ENCODE results near the gene MPRIP. TPM values are rescaled to one million over a fixed set of nuclear protein-coding genes. Genes with fewer than 3 reads are reported as not detected.
A peak's percentile ranks its signal among the peaks of the same experiment; 100 is the strongest.

The MPRIP gene
- total RNA-seq, 1 donor from 2014 or later, result 144 TPM

DNA sequence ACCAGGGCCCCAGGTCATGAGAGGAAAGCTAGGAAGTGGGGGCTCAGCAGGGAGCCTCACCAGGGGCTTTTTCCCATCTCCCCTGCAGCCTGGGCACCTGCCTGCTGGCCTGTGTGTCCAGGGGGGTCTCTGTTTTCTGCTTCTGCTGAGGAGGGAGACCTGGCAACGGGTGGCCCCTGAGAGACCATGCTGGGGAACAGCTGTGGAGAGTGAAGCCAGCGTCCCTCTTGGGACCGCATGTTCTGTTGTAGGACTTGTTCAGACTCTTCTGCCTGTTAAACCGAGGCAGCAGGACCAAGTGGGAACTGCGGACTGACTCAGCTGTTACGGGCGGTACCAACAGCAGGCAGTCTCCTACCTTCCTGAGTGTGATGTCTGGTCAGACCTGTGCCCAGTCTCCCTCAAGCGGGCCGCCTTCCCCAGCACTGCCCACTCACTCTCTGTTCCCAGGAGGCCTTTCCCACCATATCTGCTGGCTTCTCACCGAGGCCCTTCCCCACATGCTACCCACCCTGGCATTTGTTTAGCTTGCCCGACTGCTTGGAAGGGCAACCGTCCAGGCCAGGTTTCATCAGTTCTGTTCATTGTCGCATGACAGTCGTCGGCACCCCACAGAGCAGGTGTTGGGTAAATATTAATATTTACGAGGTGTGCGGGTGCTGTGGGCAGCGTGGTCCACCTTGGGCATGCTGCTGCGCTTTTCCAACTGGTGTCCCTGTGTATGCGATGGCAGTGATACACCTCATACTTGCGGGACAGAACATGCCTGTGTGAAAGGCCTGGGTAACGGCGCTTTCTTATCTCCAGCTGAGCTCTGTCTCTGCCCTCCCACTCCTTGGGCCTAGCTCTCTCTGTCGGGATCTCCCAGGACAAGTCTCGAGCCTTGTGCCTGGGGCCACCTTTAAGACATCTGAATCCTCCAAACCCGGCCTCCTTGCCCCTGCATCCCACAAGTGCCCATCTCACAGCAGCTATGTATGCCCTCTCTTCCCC is 69.4 kb downstream of the MPRIP start:
- Mint-ChIP-seq H3K36me3 (ENCODE audit: low read depth) (no peaks in the 10 kb centered on the region), H3K4me3 (ENCODE audit: low read depth) (no peak overlapping the region), H3K27me3 (ENCODE audit: low read depth) (no peaks in the 10 kb centered on the region), H3K9me3 (no peaks in the 10 kb centered on the region), H3K27ac (no peak overlapping the region), H3K4me1 (ENCODE audit: low read depth) (peaks cover 50% of the 10 kb centered on the region)
- intact Hi-C loops (cut with micrococcal nuclease), result no loop called here
- no peak for DNase-seq (ENCODE audit: low spot score)

DNA sequence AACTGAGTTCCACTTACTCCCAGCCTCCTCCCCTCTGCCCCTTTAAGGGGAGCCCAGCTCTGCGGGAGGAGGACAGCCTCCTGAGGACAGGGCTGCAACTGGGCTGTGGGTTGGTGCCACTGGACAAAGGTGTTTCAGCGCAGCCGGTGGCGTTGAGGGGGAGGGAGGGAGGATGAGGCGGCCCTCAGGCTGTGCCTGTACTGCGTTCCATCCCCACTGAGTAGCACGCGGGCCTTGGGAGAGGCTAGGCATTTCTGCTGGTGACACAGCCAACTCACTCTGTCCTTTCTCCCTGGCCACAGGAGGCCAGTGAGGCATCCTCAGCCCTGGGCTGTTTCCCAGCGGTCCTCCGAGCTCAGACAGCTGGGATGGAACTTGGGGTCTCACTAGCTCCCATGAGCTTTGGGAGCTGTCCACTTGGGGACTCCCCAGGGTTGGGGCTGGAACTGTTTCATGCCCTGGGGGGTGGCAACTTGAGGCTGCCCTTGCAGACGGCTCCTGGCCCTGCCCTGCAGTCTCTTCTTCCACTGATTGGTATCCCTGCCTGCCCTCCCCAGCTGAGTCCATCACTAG is 70.5 kb downstream of the MPRIP start:
- no peak for DNase-seq (ENCODE audit: low spot score)
- no peaks in the 10 kb centered on the region for H3K27me3 Mint-ChIP-seq (ENCODE audit: low read depth)
- H3K27ac Mint-ChIP-seq, result no peak overlapping the region
- peaks cover 47% of the 10 kb centered on the region for H3K4me1 Mint-ChIP-seq (ENCODE audit: low read depth)
- H3K36me3 Mint-ChIP-seq (ENCODE audit: low read depth), result no peaks in the 10 kb centered on the region
- no peak overlapping the region for H3K4me3 Mint-ChIP-seq (ENCODE audit: low read depth)
- H3K9me3 Mint-ChIP-seq, result no peaks in the 10 kb centered on the region
- intact Hi-C loops (cut with micrococcal nuclease), result no loop called here

DNA sequence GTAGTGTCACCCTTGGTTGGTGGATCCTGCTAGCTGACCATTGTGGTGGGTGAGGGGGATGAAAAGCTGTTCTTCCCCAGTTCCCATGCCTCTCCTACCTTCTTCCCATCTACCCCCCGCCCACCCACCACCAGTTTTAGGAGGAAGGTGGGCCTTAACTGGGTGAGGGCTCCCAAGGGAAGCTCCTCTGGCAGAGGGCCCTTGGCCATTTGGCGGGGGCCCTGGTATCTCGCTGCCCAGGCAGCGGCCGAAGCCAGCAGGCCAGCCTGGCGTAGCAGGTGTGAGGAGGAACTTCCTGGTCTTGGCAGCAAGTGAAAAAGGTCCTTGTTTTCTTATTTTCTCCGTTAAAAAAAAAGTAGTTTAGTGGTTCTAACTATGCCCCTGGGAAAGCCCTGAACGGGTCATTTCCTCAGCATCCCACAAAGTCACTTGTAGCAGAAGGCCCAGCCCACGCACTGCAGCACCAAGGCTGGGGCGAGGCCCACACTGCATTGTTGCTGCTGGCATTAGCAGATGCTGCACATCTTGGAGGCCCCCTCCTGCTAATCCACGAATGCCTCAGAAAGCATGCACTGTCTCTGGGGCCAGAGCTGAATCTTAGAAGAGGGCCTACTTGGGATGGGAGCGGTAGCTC is 72.5 kb downstream of the MPRIP start:
- Mint-ChIP-seq H3K9me3 (no peaks in the 10 kb centered on the region), H3K27ac (peak overlapping the region; percentile 48), H3K36me3 (ENCODE audit: low read depth) (no peaks in the 10 kb centered on the region), H3K4me3 (ENCODE audit: low read depth) (no peak overlapping the region), H3K4me1 (ENCODE audit: low read depth) (peaks cover 48% of the 10 kb centered on the region), H3K27me3 (ENCODE audit: low read depth) (no peaks in the 10 kb centered on the region)
- intact Hi-C loops (cut with micrococcal nuclease), result loop anchor here (5.0 kb wide), 1 partner anchor 72 kb away; the partner anchor contains the start of gene MPRIP
- no peak for DNase-seq (ENCODE audit: low spot score)

DNA sequence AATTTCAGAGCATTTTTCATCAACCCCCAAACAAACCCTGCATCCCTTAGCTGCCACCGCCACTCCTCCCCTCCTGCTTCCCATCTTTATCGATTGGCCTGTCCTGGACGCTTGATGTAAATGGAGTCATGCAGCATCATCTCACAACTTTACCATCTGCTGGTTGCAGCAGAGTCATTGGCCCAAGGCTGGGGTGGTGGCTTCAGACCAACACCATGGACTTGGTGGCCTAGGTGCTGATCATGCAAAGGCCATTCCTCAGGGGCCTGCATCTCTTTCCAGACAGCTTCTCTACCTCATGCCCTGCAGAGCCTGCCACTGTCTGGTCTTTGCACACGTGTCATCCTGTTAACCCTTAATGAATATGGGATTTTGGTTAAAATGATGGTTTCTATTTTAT is 73.4 kb downstream of the MPRIP start:
- DNase-seq (ENCODE audit: low spot score), result no peak
- no peak overlapping the region for H3K4me3 Mint-ChIP-seq (ENCODE audit: low read depth)
- intact Hi-C loops (cut with micrococcal nuclease), result loop anchor here (5.0 kb wide), 1 partner anchor 73 kb away; the partner anchor contains the start of gene MPRIP
- H3K4me1 Mint-ChIP-seq (ENCODE audit: low read depth), result peaks cover 45% of the 10 kb centered on the region
- H3K9me3 Mint-ChIP-seq, result no peaks in the 10 kb centered on the region
- no peaks in the 10 kb centered on the region for H3K27me3 Mint-ChIP-seq (ENCODE audit: low read depth)
- no peaks in the 10 kb centered on the region for H3K36me3 Mint-ChIP-seq (ENCODE audit: low read depth)
- peak overlapping the region; percentile 2 for H3K27ac Mint-ChIP-seq

DNA sequence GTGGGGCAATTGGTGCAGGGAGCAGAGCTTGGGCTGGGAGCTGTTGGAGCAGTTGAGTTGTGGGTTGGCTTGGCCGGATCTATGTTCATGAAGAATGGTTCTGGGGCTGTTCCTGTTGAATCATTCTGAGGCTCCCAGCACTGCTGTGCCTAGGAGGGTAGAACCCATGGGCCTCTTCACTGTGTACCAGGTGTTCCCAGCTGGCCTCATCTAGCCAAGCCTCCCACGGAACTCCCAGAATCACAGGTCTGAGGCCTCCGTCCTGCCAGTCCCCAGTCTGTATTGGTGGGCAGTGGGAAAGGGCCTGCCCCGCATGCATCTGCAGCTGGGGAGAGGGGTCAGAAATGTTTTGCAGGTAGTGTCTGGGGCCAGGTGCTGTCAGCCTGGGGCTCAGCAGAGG is 74.1 kb downstream of the MPRIP start:
- Mint-ChIP-seq H3K4me3 (ENCODE audit: low read depth) (no peak overlapping the region), H3K4me1 (ENCODE audit: low read depth) (peaks cover 45% of the 10 kb centered on the region), H3K27me3 (ENCODE audit: low read depth) (no peaks in the 10 kb centered on the region), H3K36me3 (ENCODE audit: low read depth) (no peaks in the 10 kb centered on the region), H3K27ac (no peak overlapping the region), H3K9me3 (no peaks in the 10 kb centered on the region)
- DNase-seq (ENCODE audit: low spot score), result no peak
- intact Hi-C loops (cut with micrococcal nuclease), result loop anchor here (5.0 kb wide), 1 partner anchor 74 kb away; the partner anchor contains the start of gene MPRIP

DNA sequence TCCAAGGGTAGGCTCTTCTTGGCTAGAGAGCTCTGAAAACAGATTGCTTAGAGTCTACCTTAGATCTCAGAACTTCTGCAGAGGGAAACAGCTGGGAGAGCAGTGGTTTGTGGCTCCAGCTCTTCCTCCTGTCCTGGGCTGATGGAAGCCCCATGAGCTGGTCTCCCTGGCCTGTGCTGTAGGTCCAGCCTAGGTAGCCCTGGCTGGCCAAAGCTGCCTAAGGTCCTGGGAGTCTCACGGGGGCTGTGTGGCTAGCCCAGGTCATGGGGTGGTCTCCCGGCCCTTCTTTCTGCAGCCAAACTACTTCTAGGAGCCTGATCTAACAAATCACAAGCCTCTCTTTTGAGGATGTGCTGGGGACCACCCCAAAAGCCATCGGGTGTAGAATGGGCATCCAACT is 75.7 kb downstream of the MPRIP start:
- H3K36me3 Mint-ChIP-seq (ENCODE audit: low read depth), result no peaks in the 10 kb centered on the region
- H3K4me1 Mint-ChIP-seq (ENCODE audit: low read depth), result peaks cover 49% of the 10 kb centered on the region
- DNase-seq (ENCODE audit: low spot score), result no peak
- H3K27ac Mint-ChIP-seq, result no peak overlapping the region
- H3K4me3 Mint-ChIP-seq (ENCODE audit: low read depth), result no peak overlapping the region
- H3K27me3 Mint-ChIP-seq (ENCODE audit: low read depth), result no peaks in the 10 kb centered on the region
- intact Hi-C loops (cut with micrococcal nuclease), result loop anchor here (5.0 kb wide), 1 partner anchor 76 kb away; the partner anchor contains the start of gene MPRIP
- no peaks in the 10 kb centered on the region for H3K9me3 Mint-ChIP-seq

DNA sequence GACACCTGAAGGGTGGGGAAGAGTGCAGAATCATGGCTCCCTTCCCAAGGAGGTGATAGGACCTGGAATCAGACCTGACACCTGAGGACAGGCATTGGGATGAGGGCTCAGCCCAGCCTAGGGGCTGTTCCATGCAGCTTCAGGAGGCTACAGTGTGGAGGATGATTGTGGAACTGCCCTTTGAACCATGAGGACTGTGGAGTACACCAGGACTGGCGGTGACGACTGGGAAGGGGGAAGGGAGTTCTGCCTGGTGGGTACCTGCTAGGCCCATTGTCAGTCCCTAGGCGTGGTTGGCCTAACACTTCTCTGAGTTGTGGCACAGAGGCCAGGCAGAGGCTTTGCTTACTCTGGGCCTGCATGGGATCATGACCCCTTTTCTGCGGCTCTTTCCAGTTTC is 76.1 kb downstream of the MPRIP start:
- Mint-ChIP-seq H3K9me3 (no peaks in the 10 kb centered on the region), H3K27ac (peak overlapping the region; percentile 86), H3K4me1 (ENCODE audit: low read depth) (peaks cover 49% of the 10 kb centered on the region), H3K4me3 (ENCODE audit: low read depth) (no peak overlapping the region), H3K27me3 (ENCODE audit: low read depth) (no peaks in the 10 kb centered on the region), H3K36me3 (ENCODE audit: low read depth) (no peaks in the 10 kb centered on the region)
- intact Hi-C loops (cut with micrococcal nuclease), result loop anchor here (5.0 kb wide), 1 partner anchor 76 kb away; the partner anchor contains the start of gene MPRIP
- no peak for DNase-seq (ENCODE audit: low spot score)

DNA sequence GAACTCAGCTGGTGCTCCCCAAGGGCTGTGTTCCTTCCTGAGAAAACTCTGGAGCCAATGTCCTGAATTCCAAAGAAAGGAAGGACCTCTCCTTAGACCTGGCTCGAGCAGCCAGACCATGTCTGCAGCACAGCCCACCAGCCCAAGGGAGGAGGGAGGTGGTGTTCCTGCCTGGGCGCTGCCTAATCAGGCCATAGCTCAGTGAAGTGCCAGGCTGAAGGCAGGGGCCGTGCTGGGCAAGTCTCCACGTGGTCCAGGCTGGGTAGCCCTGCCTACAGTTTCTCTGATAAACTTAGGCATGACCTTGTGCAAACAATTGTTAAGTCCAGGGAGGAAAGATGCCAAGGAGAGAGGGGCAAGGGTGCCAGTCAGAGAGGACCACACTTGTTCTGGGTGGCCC is 76.8 kb downstream of the MPRIP start:
- no peak for DNase-seq (ENCODE audit: low spot score)
- peak overlapping the region; percentile 84 for H3K27ac Mint-ChIP-seq
- H3K27me3 Mint-ChIP-seq (ENCODE audit: low read depth), result no peaks in the 10 kb centered on the region
- intact Hi-C loops (cut with micrococcal nuclease), result loop anchor here (5.0 kb wide), 1 partner anchor 77 kb away; the partner anchor contains the start of gene MPRIP
- no peak overlapping the region for H3K4me3 Mint-ChIP-seq (ENCODE audit: low read depth)
- H3K4me1 Mint-ChIP-seq (ENCODE audit: low read depth), result peaks cover 51% of the 10 kb centered on the region
- no peaks in the 10 kb centered on the region for H3K9me3 Mint-ChIP-seq
- no peaks in the 10 kb centered on the region for H3K36me3 Mint-ChIP-seq (ENCODE audit: low read depth)

DNA sequence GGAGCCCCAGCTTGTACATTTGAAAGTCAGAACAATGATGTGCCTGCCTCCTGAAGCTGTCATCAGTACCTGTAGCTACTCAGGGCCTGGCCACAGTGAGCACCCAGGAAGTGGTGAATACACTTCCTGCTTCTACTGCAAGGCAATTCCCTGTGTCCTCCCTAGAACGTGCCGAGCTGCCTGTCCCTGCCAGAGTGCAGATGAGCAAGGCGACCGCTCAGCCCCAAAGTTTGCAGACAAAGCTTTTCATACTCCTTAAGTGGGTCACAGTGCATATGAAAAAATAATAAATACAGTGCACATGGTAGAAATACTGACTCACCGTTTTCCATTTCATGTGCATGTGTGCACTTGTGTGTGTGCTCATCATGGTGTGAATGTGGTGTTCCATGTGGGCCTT is 77.3 kb downstream of the MPRIP start:
- Mint-ChIP-seq H3K27ac (peak overlapping the region; percentile 84), H3K9me3 (no peaks in the 10 kb centered on the region), H3K27me3 (ENCODE audit: low read depth) (no peaks in the 10 kb centered on the region), H3K36me3 (ENCODE audit: low read depth) (no peaks in the 10 kb centered on the region), H3K4me1 (ENCODE audit: low read depth) (peaks cover 48% of the 10 kb centered on the region), H3K4me3 (ENCODE audit: low read depth) (no peak overlapping the region)
- DNase-seq (ENCODE audit: low spot score), result peak; percentile 53
- intact Hi-C loops (cut with micrococcal nuclease), result loop anchor here (5.0 kb wide), 1 partner anchor 77 kb away; the partner anchor contains the start of gene MPRIP

DNA sequence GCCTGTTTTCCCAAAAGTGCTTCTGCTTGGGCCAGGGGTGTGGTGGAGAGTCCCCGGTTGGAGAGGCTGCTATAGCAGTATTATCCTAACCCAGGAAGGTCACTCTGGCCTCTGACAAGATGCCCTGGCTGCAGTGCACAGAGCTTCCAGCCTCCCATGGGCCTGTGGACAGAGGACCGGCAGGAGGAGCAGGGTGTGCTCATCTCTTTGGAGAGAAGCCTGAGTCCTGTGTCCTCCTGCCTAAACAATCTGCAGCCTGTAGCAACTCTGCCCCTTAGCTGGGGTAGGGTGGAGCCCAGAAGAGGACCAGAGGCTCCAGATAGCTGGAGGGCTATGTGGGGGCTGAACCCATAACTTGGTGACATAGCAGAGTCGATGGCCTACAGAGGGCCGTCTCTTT is 78.0 kb downstream of the MPRIP start:
- H3K4me3 Mint-ChIP-seq (ENCODE audit: low read depth), result no peak overlapping the region
- no peaks in the 10 kb centered on the region for H3K9me3 Mint-ChIP-seq
- peak overlapping the region; percentile 84 for H3K27ac Mint-ChIP-seq
- intact Hi-C loops (cut with micrococcal nuclease), result no loop called here
- H3K4me1 Mint-ChIP-seq (ENCODE audit: low read depth), result peaks cover 43% of the 10 kb centered on the region
- no peaks in the 10 kb centered on the region for H3K36me3 Mint-ChIP-seq (ENCODE audit: low read depth)
- H3K27me3 Mint-ChIP-seq (ENCODE audit: low read depth), result no peaks in the 10 kb centered on the region
- DNase-seq (ENCODE audit: low spot score), result no peak

DNA sequence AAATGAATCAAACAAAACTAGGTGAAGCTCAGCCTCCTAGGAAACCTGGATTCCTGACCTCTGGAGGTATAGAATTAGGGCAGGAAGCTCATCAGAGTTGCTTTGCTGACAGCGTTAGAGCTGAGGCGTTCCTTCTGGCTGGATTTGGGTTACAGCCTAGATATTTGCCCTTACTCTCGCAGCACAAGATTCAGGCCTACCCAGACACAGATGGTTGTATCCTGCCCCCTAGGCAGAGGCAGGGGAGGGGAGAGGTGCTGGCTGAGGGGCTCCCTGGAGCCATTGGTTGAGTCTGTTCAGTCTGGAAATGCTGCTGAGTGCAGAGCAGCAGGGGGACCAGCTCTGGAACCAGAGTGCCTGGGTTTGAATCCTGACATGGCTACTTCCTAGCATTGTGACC is 78.4 kb downstream of the MPRIP start:
- intact Hi-C loops (cut with micrococcal nuclease), result no loop called here
- no peaks in the 10 kb centered on the region for H3K9me3 Mint-ChIP-seq
- no peak overlapping the region for H3K4me3 Mint-ChIP-seq (ENCODE audit: low read depth)
- H3K27me3 Mint-ChIP-seq (ENCODE audit: low read depth), result no peaks in the 10 kb centered on the region
- H3K4me1 Mint-ChIP-seq (ENCODE audit: low read depth), result peaks cover 43% of the 10 kb centered on the region
- H3K27ac Mint-ChIP-seq, result peak overlapping the region; percentile 84
- no peak for DNase-seq (ENCODE audit: low spot score)
- H3K36me3 Mint-ChIP-seq (ENCODE audit: low read depth), result no peaks in the 10 kb centered on the region

DNA sequence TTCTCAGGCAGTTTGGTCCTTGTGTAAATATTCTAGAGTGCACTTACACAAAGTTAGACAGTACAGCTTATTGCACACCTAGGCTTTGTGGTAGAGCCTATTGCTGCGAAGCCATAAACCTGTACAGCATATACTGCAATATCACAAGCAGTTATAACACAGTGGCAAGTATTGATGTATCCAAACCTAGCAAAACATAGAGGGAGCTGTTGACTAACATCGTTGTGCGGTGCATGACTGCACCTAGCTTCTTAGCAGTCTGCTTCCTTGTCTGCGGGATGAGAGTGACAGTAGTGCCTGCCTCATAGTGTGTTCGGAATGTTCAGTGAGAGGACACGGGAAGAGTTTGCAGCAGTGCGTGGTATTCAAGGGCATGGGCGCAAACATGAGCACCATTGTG is 78.9 kb downstream of the MPRIP start:
- Mint-ChIP-seq H3K27me3 (ENCODE audit: low read depth) (no peaks in the 10 kb centered on the region), H3K36me3 (ENCODE audit: low read depth) (no peaks in the 10 kb centered on the region), H3K4me1 (ENCODE audit: low read depth) (peaks cover 48% of the 10 kb centered on the region), H3K27ac (no peak overlapping the region), H3K9me3 (no peaks in the 10 kb centered on the region), H3K4me3 (ENCODE audit: low read depth) (no peak overlapping the region)
- intact Hi-C loops (cut with micrococcal nuclease), result no loop called here
- DNase-seq (ENCODE audit: low spot score), result no peak
